Islet precursor cell (in vitro differentiated cells): ENCODE measurements around the gene USP32.

Experiments used
- DNase-seq: peaks from one replicate; pipeline ENCODE4 v3.0.0-alpha.2; 2018

USP32 gene

DNA sequence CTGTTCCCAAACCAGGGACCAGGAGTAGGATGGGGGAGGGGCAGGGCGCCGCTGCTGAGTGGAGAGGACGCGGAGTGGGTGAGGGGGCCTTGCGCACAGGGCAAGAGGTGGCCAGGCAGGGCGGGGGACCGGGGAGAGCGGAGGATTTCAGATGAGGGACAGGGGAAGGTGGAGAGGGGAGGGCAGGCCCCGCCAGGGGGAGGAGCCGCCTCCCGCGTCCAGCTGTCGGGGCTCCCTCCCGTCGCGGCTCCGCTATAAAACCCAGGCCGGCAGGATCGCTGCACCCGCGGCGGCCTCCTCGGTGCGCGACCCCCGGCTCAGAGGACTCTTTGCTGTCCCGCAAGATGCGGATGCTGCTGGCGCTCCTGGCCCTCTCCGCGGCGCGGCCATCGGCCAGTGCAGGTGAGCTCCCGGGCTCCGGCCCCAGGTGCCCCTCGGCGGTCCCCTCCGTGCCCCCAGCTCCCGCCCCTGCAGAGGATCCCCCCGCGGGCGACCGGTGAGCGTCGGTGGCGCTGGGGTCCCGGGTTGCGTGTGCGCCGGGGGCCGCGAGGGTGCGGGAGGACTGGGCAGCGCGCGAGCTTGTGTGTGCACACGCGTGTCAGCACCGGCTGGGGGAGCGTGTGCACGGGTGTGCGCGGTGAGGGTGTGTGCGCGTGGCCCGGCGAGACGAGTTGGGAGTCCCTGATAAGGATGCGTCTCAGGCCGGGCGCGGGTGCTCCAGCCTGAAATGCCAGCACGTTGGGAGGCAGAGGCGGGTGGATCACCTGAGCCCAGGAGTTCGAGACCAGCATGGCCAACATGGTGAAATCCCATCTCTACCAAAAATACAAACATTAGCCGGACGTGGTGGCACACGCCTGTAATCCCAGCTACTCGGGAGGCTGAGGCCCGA, 242.0 kb downstream of the USP32 start, which contains the start of gene CA4:
Gene CA4, plus strand, starts transcription at position 283 of the 892 bp plus-strand sequence. Its CDS starts 62 bp downstream, at position 345.
- DNase-seq: no peak

DNA sequence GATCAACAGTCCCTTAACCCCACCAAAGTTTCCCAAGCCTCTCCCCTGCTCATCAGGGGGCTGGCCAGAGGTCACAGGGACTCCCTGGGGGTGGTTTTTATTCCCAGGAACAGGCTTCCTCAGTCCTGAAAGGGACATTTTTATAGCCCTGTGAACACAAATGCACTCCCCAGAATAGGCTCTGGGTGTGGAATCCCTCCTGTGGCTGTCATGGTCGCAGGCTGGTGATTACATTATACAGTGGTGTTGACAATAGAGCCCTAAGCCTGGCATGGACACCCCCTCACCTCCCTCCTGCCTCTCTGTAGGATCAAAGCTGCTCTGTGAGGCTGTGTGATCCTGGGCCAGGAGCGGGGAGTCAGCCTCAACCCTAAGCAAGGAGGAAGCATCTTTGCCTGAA, 243.6 kb downstream of the USP32 start:
- DNase-seq: no peak

DNA sequence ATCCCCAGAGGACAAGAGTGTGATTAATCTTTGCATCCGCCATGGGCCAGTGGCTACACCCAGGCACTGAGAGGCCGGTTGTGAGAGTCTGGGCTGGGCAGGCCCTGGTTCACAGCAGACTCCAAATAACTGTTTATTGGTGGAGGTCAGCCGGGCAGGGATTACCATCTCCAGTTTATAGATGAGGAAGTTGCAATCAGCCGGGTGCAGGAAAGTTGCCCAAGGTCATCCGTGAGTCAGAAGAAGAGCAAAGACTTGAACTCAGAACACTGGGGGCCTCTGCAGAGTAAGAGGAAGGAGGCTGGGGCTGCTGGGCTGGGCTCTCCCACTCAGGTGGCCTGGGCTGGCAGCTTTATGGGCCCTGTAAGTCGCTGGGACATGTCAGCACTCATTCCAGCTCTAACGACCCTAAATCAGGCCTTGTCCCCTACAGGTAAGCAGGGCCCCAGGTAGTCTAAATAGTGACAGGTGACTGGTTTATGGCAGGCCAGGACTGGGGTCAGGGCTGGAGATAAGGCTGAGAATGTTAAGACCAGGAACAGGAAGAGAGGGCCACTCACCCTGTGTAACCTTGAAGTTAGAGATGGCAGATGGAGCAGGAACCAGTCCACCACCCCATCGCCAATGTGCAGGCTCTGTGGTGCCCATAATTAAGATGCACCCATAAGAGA, 244.2 kb downstream of the USP32 start:
- no peak for DNase-seq

DNA sequence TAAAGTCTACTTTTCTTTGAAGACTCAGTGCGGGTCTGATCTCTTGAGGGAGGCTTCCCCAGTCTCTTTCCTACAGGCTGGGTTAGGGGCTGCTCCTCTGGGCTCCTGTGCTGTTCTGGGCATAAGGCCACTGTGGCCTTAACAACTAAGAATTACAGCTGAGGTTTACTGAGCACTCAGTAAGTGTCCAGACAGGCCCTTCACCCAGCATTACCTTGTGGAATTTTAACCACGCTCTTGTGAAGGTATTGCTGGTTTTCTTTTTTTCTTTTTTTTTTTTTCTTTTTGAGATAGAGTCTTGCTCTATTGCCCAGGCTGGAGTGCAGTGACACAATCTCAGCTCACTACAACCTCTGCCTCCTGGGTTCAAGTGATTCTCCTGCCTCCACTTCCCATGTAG, 245.7 kb downstream of the USP32 start:
- DNase-seq: no peak

DNA sequence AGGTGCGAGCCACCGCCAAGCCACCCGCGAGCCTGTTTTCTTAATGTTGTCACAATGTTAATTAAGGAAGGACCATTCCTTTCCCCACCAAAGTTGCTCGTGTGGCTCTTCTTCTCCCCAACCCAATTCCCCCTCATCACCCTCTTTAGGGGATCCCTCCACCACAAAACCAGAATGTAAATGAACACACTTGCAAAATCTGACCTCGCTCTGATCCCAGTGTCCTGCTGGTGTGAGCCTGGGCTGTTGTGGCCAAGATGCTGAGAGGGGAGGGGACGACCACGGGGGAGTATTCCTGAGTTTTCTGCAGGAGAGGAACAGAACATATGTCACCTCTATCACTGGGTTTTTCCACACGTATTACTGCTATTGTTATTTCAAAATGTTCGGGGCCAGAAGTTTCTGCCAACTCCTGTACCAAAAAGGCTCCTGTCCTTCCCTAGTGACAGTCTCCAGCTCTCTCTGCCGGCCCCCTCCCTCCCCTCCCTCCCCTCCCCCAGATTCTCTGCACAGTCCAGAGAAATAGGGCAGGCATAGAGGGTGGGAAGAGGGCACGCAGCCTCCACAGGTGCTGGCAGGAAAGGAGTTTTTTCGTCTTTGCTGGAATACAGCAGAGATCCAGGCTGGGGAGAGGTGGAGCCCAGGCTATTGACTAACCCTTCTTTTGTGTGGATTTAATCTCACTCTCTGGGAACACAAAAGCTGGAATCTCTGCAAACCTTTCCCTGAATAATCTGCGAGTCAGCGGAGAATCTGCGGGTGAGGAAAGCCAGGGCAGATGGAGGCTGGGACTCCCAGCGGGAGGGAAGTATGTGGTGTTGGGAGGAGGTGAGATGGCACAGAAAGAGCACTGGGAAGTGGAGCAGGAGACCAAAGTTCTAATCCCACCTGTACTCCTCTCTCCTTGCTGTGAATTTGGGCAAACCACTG, 246.7 kb downstream of the USP32 start:
- no peak for DNase-seq

DNA sequence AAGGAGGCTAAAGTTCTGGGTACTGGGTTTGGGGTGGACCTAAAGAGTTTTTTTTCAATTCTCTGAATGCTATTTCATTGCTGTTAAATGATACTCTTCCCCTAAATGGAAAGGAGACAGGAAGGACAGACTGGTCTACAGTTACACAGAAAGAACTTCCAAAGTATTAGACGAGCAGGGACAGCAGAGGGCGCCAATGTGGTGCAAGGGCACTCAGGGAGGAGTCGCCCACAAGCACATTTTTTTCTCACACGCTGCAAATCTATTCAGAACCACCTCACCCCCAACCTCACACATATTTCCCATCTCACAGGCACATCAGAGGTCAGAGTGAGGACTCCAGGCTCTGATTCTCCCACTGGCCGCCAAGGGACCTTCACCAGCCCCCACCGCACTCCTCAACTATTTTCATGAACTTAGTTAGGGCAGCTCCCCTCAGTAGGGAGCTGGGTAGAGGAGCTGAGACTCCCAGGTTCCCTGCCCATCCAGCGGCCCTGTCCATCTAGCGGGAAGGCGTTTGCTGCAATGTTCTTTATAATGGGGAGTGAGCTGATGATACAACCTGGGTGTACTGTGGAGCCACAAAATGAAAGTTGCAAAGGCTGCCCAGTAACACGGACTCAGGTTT, 248.9 kb downstream of the USP32 start:
- peak; percentile 96 for DNase-seq

DNA sequence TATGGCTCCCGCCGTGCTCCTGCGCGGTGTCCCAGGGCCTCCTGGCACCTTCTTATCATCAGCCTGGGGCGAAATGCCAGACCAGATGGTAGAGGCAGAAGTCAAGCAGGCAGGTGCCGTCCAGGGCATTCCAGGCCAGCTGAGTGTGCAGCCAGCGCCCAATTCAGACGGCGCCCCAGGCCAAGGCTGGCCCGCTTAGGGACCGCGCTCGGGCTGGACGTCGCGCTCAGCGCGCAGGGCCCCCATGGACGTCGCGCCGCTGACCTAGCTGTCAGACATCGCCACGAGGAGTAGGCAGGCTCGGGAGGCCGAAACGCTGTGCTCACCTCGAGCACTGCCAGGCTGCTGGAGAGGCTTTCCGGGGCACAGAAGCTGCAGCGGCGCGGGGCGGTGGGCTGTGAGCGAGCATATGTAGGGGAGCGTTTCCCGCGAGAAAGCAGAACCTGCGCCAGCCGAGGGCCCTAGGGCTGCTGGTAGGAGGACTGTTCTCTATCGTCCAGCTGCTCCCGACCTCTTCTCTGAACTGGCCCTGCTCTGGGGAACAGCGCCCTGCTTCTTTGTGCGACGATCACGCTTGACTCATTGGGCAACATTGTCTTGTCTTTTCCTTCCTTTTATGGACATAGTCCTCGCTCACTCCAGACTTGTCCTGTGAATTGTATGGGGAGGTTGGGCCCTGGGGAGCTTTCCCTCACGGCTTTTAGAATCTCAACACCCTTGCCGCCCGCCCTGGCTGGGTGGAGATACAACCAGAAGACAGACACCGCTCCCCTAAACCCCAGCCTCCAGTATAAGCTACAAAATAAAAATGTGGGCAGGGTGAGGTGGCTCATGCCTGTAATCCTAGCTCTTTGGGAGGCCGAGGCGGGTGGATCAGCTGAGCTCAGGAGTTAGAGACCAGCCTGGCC, 250.6 kb downstream of the USP32 start:
- peak; percentile 83 for DNase-seq

DNA sequence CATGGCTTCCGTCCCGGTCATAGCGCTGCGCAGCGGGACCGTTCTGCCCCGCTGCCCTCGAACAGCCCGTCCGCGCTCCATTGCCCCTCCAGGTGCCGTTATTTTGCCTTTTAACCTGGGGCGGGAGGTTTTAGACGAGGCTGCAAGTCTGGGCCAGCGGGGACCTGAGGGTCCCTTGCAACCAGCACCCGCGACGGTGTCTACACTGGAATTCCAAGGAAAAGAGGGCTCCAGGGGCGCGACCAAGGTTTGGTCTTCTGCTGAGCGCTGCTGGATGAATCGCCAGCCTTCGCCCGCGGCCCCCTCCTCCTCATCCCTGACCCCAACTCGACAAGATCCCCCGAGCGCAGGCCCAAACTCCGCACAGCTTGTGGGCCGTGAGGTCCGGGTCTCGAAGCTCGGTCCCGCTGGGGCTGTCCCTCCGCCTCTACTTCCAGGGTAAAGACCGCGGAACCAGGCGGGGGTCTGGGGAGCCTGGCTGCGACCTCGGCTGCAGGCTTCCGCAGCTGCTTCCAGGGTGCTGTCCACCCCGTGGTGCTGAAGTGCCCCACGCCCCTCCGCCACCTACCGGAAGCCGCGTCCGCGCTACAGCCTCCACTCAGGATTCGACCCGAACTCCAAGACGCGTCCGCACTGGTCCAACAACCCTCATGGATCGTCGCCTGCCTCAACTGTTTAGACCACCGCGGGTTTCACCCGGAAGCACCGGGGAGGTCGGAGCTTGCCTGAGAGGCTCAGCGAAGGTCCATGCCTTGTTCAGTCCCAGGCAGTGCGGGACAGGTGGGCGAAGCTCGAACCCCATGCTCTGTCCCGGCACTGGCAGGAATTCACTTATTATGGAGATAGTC, 252.3 kb downstream of the USP32 start:
- peak; percentile 94 for DNase-seq

DNA sequence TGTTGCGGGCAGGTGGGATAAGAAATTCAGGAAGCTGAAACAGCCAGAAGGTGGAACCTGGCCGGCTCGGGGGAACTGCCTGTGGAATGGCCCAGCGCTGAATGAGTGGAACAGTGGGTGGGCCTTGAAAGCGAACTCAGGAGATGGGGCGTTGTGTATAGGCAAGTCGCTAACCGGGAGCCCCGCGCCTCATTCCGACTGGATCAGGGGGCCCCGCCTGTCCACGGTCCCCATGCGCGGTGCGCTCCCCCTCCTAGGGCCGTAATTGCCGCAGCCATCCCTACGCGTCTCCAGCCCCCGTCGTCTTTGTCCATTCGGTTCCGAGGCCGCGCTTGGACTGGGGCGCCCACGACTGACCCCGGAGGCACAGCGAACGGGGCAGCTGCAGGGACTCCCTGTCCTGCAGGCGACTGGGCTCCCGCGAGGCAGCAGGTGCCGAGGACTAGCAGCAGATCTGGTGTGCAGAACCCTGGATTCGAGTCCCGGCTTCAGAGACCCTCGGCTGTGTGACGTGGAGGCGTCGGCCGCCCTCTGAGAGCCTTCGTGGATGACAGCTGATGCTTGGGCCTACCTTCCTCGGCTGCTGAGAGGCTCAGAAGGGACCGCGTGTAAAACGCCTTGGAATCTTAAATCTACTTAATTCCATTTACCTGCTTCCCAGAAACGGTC, 253.0 kb downstream of the USP32 start:
- DNase-seq: no peak

DNA sequence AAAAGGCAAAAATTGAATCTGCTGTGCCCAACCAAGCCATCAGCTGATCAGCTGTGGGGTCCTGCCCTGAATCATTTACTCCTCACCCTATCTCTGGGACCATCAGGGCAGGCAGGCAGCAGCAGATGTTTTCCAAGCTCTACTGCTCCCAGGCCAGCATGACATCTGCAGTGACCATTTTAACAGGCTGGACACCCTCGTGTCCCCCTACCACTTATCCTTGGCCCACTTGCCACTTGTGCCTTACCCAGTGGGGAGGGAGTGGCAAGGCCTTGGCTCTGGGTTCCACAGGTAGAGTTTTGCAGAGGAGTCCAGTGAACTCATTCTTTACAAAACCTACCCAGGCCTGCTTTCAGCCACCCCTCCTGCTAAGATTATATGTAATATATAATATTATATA, 254.2 kb downstream of the USP32 start:
- no peak for DNase-seq

DNA sequence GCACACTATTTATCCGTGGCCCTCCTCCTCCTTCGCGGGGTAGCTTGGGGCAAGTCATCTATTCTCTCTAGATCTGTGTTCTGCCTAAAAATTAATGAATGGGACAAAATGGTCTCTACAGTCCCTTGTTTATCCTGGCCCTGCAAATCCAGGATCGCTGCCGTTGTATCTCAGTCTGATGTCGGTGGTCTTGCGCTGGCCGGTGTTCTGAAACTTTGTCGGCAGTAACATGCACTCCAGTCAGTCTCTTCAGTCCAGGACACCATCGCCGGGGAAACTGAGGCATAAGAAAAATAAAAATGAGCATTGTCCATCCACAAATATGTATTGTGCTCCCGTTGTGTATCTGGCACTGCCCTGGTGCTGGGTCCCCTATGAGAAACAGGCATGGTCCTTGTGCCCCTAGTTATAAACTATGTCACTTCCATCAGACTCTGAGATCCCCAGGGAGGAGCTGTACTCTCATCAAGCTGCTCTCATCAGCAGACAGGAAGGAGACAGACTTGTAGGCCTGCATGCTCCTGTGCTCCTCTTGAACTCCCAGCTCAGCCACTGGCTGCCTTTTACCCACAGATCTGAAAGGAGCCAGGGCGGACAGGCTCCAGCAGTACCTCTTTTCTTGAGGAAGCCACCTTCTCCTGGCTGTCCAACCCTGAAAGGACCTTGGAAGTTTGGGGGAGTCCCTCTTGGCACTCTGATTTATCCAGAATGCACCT, 255.8 kb downstream of the USP32 start:
- DNase-seq: no peak

DNA sequence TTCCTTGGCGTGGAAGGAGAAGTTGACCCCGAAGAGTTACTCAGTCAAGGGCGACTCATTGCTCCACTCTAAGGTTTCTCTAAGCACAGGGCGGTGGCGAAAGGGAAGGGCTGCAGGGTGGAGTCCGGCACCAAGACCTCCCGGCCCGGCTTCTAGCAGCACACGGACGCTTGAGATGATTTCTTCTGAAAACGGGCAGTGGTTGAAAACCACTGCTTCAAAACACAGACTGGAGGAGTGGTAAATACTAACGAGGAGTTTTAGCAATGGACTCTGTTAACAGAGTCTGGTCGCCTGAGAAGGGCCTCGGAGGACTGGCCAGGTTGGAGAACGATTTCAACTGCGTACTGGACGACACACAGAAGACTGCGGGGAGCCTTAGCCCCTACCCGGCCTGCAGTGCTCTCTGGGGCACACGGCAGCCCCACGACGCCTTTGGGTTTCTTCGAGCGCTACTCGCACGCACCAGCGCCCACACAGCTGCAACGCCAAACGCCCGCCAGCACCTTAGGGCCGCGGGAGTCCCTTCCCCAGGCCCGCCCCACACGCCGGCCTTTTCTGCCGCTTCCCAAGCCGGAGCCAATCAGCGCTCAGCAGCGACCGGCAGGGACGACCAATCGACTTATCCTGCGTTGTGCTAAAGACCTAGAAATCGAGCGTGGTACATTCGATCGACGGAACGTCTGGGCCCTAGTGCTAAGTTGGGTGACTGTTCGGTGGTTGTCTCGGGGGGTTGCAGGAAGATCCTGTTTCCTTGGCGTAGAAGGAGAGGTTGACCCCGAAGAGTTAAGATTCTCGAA, 256.6 kb downstream of the USP32 start:
- peak; percentile 96 for DNase-seq

DNA sequence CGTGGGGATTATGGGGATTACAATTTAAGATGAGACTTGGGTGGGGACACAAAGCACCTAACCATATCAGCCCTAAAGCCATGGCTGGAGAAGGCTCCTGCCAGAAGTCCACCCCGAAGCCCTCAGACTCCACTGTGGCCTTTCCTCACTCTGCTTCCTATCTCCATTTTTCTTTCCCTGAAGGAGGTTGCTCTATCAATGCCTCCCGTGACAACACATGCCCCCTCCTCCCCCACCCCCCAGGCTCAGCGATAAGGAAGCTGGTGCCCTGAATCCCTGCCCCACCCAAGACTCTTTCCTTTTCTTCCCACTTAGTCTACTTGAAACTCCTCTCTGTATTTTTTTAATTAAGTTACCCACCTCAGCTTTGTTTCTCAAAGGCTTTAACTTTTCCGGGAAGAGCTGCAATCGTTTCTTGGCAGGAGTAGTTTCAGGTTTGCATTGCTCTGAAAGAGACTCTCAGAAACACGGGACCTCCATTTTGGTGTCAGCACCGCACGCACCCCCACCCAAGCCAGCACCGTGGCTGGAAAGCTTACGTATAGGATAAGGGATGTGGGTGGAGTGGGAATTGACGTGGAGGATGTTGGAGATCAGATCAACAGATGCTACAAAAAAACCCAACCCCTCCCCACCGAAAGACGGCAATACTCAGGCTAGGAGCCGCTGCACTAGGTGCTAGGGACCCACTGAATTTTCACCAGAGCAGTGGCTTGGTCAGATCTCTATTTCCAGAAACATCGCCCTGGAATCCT, 257.4 kb downstream of the USP32 start:
- no peak for DNase-seq

DNA sequence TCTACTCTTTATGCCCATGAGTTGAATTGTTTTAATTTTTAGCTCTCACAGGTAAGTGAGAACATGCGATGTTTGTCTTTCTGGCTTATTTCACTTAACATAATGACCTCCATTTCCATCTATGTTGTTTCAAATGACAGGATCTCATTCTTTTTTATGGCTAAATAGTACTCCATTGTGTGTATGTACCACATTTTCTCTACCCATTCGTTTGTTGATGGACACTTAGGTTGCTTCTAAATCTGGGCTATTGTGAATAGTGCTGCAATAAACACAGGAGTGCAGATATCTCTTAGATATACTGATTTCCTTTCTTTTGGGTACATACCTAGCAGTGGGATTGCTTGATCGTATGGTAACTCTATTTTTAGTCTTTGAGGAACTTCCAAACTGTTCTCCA, 261.5 kb downstream of the USP32 start:
- no peak for DNase-seq

DNA sequence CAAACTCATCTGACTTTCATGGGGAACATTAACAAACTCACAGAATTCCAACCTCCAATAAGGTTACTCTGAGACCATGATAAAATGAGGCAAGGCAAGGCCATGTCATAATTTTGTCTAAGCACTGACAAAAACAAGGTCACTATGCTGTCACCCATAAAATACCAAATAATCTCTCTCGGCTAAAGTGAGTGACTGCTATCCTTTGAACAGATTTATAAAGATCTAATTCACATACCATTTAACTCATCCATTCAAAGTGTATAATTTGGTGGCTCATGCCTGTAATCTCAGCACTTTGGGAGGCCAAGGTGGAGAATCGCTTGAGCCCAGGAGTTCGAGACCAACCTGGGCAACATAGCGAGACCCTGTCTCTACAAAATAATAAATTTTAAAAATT, 262.8 kb downstream of the USP32 start:
- no peak for DNase-seq
